Progenitor cell of endocrine pancreas (in vitro differentiated cells): ENCODE results near the gene ZNF283. TPM values are rescaled to one million over a fixed set of nuclear protein-coding genes. Genes with fewer than 3 reads are reported as not detected.
"Not testable (repeated sequence)": the region's sequence is repeated elsewhere in the genome, so short reads cannot be mapped to it uniquely, and the experiment has no call there.

Experiments used
- DNase-seq: peaks from one replicate; pipeline ENCODE4 v3.0.0; 2021; ENCODE audit warnings: low spot score; ENCODE audit not compliant: unreplicated experiment
- H3K27ac Mint-ChIP-seq: 2 replicates; pipeline ENCODE4 v1.8.0; 2021; ENCODE audit warnings: mild to moderate bottlenecking, moderate library complexity, mixed read lengths
- H3K27me3 Mint-ChIP-seq: 2 replicates; pipeline ENCODE4 v1.8.0; 2021; ENCODE audit warnings: mixed read lengths
- H3K36me3 Mint-ChIP-seq: 2 replicates; pipeline ENCODE4 v1.8.0; 2022; ENCODE audit warnings: mixed read lengths; ENCODE audit not compliant: insufficient read depth
- H3K4me1 Mint-ChIP-seq: 2 replicates; pipeline ENCODE4 v1.8.0; 2021; ENCODE audit warnings: low read depth, mixed read lengths
- H3K4me3 Mint-ChIP-seq: 2 replicates; pipeline ENCODE4 v1.8.0; 2021; ENCODE audit warnings: low read depth, mild to moderate bottlenecking, moderate library complexity, mixed read lengths
- H3K9me3 Mint-ChIP-seq: 2 replicates; pipeline ENCODE4 v1.8.0; 2021; ENCODE audit warnings: low read depth, mixed read lengths
- CTCF ChIP-seq: fragments of 200-600 bp; sonication (generic); IDR thresholded peaks from one replicate; pipeline ENCODE4 v1.5.0; 2021; ENCODE audit warnings: antibody characterized with exemption, mild to moderate bottlenecking; ENCODE audit not compliant: unreplicated experiment
- total RNA-seq: library from RNA; stranded (reverse); gene quantifications from 2 replicates; pipeline ENCODE4 v1.2.1, GENCODE V29; 2021

The ZNF283 gene
- total RNA-seq, 1 donor from 2014 or later: 14.6 TPM

- Mint-ChIP-seq H3K27me3 (peaks cover 60% of the 10 kb centered on the region), H3K4me1 (no peaks in the 10 kb centered on the region), H3K4me3 (no peak overlapping the region), H3K9me3 (no peaks in the 10 kb centered on the region), H3K27ac (no peak overlapping the region), H3K36me3 (no peaks in the 10 kb centered on the region)
- DNase-seq: no peak
- peak; percentile 58 for TF ChIP-seq CTCF
Observed at GRCh38 chr19:43809762-43810696, 17.1 kb upstream of the ZNF283 start.

- Mint-ChIP-seq H3K36me3 (no peaks in the 10 kb centered on the region), H3K9me3 (no peaks in the 10 kb centered on the region), H3K27ac (no peak overlapping the region), H3K27me3 (peaks cover 54% of the 10 kb centered on the region), H3K4me1 (no peaks in the 10 kb centered on the region), H3K4me3 (no peak overlapping the region)
- no peak for DNase-seq
- no peak for TF ChIP-seq CTCF
Observed at GRCh38 chr19:43811837-43812236, 15.3 kb upstream of the ZNF283 start.

GRCh38 chr19:43812259-43812658, 14.9 kb upstream of the ZNF283 start:
- no peaks in the 10 kb centered on the region for H3K36me3 Mint-ChIP-seq
- no peak for DNase-seq
- H3K4me1 Mint-ChIP-seq: no peaks in the 10 kb centered on the region
- H3K27me3 Mint-ChIP-seq: peaks cover 57% of the 10 kb centered on the region
- no peak overlapping the region for H3K4me3 Mint-ChIP-seq
- no peak for TF ChIP-seq CTCF
- no peak overlapping the region for H3K27ac Mint-ChIP-seq
- H3K9me3 Mint-ChIP-seq: no peaks in the 10 kb centered on the region

- Mint-ChIP-seq H3K36me3 (no peaks in the 10 kb centered on the region), H3K4me1 (no peaks in the 10 kb centered on the region), H3K27ac (no peak overlapping the region), H3K27me3 (peaks cover 54% of the 10 kb centered on the region), H3K4me3 (no peak overlapping the region), H3K9me3 (no peaks in the 10 kb centered on the region)
- TF ChIP-seq CTCF: no peak
- DNase-seq: no peak
Observed at GRCh38 chr19:43812688-43813087, 14.4 kb upstream of the ZNF283 start.

- no peak for TF ChIP-seq CTCF
- Mint-ChIP-seq H3K4me1 (no peaks in the 10 kb centered on the region), H3K27ac (no peak overlapping the region), H3K9me3 (no peaks in the 10 kb centered on the region), H3K36me3 (no peaks in the 10 kb centered on the region), H3K27me3 (peaks cover 59% of the 10 kb centered on the region), H3K4me3 (no peak overlapping the region)
- DNase-seq: no peak
Observed at GRCh38 chr19:43814663-43815352, 12.3 kb upstream of the ZNF283 start.

GRCh38 chr19:43817454-43817853, 9.7 kb upstream of the ZNF283 start:
- peaks cover 61% of the 10 kb centered on the region for H3K27me3 Mint-ChIP-seq
- H3K4me3 Mint-ChIP-seq, H3K9me3 Mint-ChIP-seq, H3K36me3 Mint-ChIP-seq, DNase-seq, H3K4me1 Mint-ChIP-seq, H3K27ac Mint-ChIP-seq: not testable (repeated sequence)
